Measurements from ENCODE around the gene GALNT2.

GRCh38 chr1:230108580-230108979 lies 41.5 kb downstream of the GALNT2 start:
- TF ChIP-seq POLR2AphosphoS5 (IDR thresholded peaks at IDR 0.05; ENCODE audit: borderline replicate concordance, low read depth, low read length) (no peak), EZH2 (IDR thresholded peaks at IDR 0.05) (no peak)
